ENCODE measurements around the gene SLC6A18.

The SLC6A18 gene

DNA sequence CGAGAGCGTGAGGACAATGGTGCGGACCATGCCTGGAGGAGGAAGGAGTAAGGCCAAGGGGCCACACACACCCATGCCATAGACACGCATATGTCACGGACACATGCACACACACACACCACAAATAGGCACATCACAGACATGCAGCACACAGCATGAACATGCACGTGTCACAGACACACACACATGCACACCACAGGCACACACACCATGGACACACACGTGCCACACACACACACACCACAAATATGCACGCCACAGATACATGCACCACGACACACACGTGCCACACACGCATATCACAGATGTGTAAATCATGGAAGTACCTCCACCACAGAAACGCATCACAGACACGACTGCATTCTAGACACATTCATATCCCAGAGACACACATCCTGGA, 53.0 kb downstream of the SLC6A18 start:
- no peak overlapping the region for H3K4me3 ChIP-seq (ENCODE audit: low read depth, low read length)
- TF ChIP-seq, protein P1, sequence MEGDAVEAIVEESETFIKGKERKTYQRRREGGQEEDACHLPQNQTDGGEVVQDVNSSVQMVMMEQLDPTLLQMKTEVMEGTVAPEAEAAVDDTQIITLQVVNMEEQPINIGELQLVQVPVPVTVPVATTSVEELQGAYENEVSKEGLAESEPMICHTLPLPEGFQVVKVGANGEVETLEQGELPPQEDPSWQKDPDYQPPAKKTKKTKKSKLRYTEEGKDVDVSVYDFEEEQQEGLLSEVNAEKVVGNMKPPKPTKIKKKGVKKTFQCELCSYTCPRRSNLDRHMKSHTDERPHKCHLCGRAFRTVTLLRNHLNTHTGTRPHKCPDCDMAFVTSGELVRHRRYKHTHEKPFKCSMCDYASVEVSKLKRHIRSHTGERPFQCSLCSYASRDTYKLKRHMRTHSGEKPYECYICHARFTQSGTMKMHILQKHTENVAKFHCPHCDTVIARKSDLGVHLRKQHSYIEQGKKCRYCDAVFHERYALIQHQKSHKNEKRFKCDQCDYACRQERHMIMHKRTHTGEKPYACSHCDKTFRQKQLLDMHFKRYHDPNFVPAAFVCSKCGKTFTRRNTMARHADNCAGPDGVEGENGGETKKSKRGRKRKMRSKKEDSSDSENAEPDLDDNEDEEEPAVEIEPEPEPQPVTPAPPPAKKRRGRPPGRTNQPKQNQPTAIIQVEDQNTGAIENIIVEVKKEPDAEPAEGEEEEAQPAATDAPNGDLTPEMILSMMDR (IDR thresholded peaks at IDR 0.05; ENCODE audit: borderline replicate concordance, insufficient read depth, low read depth, low read length): no peak

DNA sequence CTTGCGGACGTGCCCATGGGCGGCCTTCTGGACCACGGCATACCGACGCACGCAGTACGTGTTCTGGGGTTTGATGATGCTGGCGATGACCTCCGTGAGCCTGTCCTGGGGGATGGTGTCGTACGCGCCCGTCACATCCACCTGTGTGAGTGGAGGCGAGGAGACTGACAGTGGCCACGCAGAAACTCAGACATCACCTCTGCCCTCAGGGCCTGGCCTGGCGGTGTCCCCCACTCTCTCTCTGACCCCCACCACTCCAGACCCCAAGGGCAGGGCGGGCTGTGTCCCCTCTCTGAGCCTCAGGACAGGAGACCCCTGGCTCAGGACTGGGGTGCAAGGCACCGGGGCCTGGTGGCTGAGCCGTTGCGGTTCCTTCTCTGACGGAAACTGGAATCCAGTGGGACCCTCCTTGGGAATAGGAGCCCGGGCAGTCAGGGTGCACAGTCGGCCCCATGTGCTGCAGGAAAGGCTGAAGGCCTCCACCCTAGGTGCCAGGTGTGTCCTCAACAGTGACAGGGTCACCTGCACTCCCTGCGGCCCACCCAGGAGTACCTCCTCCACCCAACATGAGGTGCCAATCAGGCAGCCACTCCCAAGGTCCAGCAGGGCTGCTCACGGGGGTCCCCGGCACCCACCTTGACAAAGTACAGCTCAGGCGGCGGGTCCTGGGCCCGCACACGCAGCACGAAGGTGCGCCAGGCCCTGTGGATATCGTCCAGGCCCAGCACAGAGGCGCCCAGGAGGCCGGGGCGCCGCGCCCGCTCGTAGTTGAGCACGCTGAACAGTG, 53.7 kb downstream of the SLC6A18 start:
- H3K4me3 ChIP-seq (ENCODE audit: low read depth, low read length): no peak overlapping the region
- TF ChIP-seq, protein P1 (IDR thresholded peaks at IDR 0.05; ENCODE audit: borderline replicate concordance, insufficient read depth, low read depth, low read length): no peak

DNA sequence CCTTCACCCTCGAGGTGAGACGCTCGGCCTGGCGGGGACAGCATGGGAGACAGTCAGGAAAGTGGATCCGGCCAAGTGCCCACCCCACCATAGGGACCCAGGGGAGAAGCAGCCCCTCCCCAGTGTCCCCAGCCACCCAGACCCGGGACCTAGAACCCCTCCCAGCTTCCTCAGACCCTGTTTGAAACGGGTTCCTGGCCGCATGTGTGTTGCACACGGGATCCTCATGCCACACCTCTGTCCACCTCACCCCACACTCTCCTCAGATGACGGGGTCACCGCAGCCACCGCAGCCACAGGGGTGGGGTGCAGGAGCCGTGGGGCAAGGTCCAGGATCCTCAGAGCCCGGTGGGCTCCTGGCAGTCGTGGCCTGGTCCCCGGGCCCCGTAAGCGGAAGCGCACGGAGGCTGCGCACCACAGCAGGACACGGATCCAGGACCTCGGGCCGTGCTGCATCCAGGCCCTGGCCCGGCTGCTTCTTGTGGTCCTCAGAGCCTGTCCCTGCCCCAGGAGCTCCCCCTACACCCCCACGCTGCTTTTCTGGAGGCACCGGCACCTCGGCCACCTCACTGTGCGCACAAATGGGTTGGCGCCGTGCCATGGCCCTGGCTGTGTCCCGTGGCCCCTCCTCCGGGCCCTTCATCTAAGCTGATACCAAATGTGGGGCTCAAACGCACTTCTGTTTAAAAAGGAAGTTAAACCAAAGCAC, 54.4 kb downstream of the SLC6A18 start:
- TF ChIP-seq, protein P1 (IDR thresholded peaks at IDR 0.05; ENCODE audit: borderline replicate concordance, insufficient read depth, low read depth, low read length): no peak
- H3K4me3 ChIP-seq (ENCODE audit: low read depth, low read length): no peak overlapping the region

DNA sequence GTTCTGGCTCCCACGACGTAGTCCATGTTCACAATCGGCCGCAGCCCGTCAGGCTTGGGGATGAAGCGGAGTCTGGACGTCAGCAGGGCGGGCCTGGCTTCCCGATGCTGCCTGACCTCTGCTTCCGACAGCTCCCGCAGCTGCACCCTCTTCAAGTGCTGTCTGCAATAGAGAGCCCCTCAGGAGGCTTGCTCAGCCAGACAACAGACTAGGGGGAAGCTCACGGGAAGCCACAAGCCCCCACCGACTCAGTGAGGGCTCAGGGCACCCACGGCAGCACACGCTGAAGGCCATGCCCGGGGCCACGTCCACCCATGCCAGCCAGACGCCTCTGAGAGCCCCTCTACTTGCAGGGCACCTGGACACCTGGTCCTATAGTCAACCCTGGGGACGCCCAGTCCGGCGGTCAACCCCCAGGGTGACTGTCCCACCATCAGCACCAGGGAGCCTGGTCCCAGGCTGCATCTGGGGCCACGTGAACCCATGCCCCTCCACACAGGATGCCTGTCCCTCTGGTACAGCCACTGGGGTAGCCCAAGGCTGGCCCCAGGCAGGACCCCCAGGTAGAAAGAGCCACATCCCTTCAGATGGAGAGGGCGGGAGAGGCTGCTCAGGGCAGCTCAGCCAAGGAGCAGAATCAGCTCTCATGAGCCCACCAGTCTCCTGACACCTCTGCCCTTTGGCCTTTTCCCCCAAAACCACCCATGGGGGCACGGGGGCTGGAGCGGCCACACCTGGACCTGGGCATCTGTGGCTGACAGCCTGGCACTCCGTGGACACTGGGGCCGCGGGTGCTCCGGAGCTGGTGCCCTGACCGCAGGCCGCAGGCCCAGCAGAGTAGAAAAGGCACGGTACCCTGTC, 55.2 kb downstream of the SLC6A18 start:
- no peak overlapping the region for H3K4me3 ChIP-seq (ENCODE audit: low read depth, low read length)
- TF ChIP-seq, protein P1 (IDR thresholded peaks at IDR 0.05; ENCODE audit: borderline replicate concordance, insufficient read depth, low read depth, low read length): no peak

DNA sequence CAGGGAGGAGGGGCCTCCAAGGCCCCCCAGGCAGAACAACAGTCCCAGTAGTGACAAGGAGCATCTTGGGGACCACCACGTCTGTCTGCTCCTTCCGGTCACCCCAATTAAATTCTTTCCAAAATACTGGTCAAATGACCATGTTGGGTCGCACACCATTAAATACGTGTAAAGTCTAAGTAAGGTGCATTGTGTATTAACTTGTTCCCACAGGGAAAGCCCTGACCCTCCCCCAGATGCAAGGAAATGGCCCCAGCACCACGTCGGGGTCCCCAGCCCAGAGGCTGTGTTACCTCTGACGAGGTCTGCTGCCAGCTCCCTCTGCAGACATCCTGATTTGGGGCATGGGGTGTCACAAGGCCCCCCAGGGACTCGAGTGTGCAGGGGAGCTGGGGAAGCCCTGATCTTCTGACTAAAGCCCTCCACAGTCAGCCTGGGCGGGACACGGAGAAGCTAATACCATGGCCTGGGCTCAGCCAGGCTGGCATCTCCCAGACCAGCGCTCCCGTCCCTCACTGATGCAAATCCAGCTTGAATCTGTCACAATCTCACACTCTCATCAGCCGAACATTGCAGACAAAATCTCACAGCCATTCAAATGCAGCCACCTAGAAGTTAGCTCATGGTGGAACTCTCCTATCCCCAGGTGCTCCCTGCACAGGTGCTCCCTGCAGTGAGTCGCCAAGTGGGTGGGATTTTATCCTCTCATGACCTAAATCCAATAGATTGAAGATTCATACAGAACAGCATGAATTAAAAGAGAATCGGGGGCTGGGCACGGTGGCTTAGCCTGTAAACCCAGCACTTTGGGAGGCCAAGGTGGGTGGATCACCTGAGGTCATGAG, 56.1 kb downstream of the SLC6A18 start:
- no peak overlapping the region for H3K4me3 ChIP-seq (ENCODE audit: low read depth, low read length)
- TF ChIP-seq, protein P1 (IDR thresholded peaks at IDR 0.05; ENCODE audit: borderline replicate concordance, insufficient read depth, low read depth, low read length): no peak

Data from GM12875 (cell line).